NOMO-1 treated with dmso at 0.1 percent for 144 hours (cell line): ENCODE results near the gene KATNA1.

ENCODE experiments used
- DNase-seq: peaks from one replicate; lab custom pipeline; 2025; ENCODE audit not compliant: unreplicated experiment; lab: John Stamatoyannopoulos, UW

KATNA1 gene

DNA sequence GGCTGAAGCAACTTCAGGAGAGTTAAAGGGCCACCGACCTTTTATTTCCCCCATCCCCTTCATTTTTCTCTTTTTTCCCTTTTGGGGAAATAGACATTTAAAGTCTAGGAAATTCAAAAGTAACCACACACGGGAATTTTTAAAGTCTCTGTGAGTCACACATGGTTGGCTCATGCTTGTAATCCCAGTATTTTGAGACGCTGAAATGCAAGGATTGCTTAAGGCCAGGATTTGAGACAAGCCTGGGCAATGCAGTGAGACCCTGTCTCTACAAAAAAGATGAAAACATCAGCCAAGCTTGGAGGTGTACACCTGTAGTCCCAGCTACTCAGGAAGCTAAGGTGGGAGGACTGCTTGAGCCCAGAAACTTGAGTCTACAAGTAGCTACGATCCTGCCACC lies 34.2 kb downstream of the KATNA1 start:
- DNase-seq: no peak

DNA sequence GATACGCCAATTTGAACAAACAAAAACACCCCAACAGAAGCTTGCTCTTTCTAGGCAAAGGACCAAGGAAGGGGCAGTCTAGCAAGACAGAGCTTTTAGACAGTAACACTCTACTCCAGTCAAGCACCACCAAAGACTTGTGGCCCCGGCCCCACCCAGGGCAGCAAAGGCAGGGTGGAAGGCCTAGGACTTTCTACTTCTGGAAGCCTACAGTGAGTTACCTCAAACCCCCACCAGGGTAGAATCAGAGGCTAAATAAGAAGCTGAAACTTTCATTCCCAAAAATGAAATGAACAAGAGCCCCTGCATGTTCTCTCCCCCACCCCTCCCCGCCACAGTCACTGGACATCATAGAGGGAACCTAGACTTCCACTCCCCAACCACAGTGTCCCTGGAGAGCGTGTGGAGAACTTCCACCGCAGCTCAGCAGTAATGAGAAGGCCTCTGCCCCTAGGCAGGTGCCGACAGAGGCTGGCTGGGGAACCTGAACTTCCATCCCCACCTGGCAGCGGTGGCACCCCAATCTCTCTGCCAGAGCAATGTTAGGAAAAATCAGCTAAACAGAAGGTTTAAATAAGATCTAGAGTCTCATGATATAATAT lies 40.0 kb downstream of the KATNA1 start:
- DNase-seq: no peak

DNA sequence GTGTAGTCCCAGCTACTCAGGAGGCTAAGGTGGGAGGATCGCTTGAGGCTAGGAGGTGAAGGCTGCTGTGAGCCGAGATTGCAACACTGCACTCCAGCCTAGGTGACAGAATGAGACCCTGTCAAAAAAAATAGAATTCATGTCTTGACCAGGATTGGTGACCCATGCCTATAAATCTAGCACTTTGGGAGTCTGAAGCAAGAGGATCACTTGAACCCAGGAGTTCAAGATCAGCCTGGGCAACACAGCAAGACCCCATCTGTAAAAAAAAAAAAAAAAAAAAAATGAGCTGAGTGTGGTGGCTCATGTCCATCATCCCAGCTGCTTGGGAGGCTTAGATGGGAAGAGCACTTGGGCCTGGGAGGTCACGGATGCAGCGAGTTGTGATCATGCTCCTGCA lies 48.0 kb downstream of the KATNA1 start:
- DNase-seq: no peak

GRCh38 chr6:149593408-149593807 lies 55.1 kb downstream of the KATNA1 start:
- DNase-seq: no peak

DNA sequence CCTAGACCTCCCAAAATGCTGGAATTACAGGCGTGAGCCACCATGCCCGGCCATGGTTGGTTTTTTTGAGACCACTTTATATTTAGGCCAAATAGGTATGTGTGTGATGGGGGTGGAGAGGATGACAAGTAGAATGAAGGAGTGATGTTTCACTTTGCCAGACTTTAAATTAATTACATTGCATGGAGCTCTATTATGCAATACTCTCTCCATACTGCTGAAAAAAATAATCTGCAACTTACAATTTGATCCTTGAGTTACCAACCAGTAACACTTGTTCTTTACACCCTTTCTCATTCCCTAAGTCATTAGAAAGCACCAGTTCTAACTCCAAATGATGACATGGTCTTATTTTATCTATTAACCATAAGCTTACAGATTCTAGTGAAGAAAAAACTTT lies 55.5 kb downstream of the KATNA1 start:
- DNase-seq: no peak

DNA sequence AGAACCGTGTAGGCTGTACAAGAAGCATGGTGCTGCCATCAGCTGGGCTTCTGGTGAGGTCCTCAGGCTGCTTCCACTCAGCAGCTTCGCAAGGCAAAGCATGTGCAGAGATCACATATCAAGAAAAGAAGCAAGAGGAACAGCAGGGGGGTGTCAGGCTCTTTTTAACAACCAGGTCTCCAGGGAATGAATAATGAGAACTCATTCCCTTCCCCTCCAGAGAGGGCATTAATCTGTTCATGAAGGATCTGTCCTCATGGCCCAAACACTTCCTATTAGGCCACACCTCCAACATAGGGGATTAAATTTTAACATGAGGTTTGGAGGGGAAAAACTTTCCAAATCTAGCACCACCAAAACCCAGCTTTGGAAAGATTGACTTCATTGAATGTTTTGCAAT lies 62.4 kb downstream of the KATNA1 start:
- no peak for DNase-seq

- DNase-seq: no peak
Observed at GRCh38 chr6:149581349-149581748, 67.2 kb downstream of the KATNA1 start.

- DNase-seq: no peak
Observed at GRCh38 chr6:149580880-149581279, 67.6 kb downstream of the KATNA1 start.

GRCh38 chr6:149567945-149568585 lies 80.4 kb downstream of the KATNA1 start:
- DNase-seq: no peak

- no peak for DNase-seq
Observed at GRCh38 chr6:149567194-149567586, 81.3 kb downstream of the KATNA1 start.

- DNase-seq: peak; percentile 5
Observed at GRCh38 chr6:149566410-149567193, 81.9 kb downstream of the KATNA1 start.

GRCh38 chr6:149565527-149566409 lies 82.7 kb downstream of the KATNA1 start, which contains the start of gene GINM1:
Gene GINM1 (plus strand): TSS chr6:149566375. CDS start chr6:149566415, 40 bp downstream.
- peak; percentile 78 for DNase-seq

DNA sequence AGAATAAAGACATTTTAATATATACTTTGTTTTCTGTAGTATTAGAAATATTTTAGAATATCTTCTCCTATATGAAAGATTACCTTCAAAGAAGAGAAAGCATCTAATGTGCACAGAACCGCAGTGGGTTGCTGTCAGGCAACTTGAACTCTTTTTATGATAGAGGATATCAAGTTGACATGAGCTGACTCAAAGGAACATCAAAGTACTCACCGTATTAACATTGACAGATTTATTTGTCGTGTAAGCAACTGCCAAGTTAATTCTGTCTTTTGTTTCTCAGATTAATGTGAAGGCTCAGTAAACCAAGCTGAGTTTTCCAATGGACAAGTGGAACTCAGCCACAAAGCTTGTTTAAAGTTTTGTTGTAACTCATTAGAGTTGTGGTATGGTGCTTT lies 84.6 kb downstream of the KATNA1 start:
- DNase-seq: no peak

DNA sequence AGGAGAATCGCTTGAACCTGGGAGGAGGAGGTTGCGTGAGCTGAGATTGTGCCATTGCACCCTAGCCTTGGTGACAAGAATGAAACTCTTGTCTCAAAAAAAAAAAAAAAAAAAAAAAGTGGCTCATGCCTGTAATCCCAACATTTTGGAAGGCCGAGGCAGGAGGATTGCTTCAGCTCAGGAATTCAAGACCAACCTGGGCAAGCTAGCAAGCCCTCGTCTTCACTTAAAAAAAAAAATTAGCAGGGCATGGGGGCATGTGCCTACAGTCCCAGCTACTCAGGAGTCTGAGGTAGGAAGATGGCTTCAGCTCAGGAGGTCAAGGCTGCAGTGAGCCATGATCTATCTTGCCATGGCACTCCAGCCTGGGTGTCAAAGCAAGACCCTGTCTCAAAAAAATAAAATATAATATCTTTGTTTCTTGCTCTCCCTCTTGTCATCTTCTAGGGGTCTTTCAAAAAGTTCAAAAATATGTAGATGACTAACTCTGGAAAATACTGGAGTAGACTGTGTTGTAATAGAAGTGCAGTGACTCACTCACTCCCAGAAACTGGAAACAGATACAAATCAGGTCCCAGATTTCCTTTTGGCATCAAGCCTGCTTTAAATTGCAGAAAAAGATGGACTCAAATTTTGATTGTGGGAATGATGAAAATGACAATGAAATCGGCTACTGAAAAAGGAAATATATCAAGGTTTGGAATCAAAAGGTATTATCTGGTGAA lies 85.1 kb downstream of the KATNA1 start:
- no peak for DNase-seq

GRCh38 chr6:149560736-149561135 lies 87.8 kb downstream of the KATNA1 start:
- no peak for DNase-seq

- DNase-seq: no peak
Observed at GRCh38 chr6:149559389-149559788, 89.1 kb downstream of the KATNA1 start.

GRCh38 chr6:149558029-149558428 lies 90.5 kb downstream of the KATNA1 start:
- no peak for DNase-seq

- no peak for DNase-seq
Observed at GRCh38 chr6:149551920-149552319, 96.6 kb downstream of the KATNA1 start.

DNA sequence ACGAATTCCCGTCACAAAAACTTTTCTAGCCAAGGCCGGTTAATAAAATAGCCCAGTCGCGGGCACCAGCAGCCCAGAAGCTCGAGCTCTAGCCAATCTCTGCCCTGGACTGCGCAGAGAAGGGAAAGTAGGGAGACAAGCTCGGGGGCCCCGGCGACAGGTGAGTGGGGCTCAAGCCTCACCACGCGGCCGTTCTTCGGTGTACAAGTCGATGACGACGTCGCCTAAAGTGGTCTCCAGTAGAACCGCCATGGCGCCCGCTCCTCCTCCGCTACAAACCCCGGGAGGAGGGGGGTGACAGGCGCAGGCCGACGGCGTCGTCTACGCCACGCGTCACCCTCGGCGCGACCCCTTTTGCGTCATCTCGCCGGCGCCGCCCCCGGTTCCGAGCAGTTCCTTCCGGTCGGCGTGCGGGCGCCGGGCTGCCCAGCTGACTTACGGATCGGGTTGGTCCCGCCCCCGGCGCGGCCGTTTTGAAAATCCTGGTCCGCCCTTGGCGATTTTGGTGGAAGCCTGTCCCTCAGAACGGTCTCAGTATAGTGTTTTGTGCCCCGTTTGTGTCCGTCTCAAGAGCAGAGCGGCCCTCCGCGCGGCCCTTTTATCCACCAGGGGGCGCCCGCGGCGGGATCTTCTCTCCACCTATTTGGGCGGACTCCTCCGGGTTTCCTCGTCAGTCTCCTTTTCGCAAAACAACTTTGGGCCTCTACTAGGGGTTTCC lies 102.6 kb downstream of the KATNA1 start, which contains the start of gene PPIL4:
TSS of gene PPIL4 (minus strand) at position 290 of the 718 bp plus-strand sequence. CDS start at position 252, 38 bp downstream.
- DNase-seq: peak; percentile 89
